ENCODE results near the gene ZNF358. TPM values are rescaled to one million over a fixed set of nuclear protein-coding genes. Genes with fewer than 3 reads are reported as not detected.
A peak's percentile ranks its signal among the peaks of the same experiment; 100 is the strongest.

The ZNF358 gene
- total and polyA plus RNA-seq, 2 of the 13 experiments (the other 11 are each of a cell fraction or from before 2014, with no cell fraction given) = 9.1 to 37.0 TPM

GRCh38 chr19:7554990-7555864, 39.3 kb downstream of the ZNF358 start (continued):
- TF ChIP-seq MTA1 (CRISPR knock-in tag; IDR thresholded peaks at IDR 0.05; ENCODE audit: borderline replicate concordance) = no peak

DNA sequence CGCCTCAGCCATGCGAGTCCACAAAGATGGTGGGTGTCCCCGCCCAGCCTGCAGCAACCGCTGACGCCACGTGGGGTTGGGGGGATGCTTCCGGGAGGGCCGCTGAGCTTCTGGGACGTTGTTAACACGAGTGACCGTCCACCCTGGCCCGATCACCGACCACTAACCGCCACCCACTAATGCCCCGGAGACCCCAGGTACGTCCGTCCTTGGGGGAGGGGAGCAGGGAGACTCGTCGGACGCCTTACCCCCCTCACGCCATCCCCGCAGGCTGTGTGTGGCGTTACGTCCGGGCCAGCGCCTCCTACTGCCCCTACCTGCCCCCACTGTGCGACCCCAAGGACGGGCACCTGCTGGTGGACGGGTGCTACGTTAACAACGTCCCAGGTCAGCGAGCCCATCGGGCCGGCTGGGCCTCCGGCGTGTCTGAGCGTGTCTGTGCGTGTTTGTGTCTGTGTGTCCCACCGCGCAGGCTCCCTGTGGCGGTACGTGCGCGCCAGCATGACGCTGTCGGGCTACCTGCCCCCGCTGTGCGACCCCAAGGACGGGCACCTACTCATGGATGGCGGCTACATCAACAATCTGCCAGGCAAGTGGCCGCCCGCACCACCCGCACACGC, 40.9 kb downstream of the ZNF358 start:
- Histone ChIP-seq H3K36me3 (replicated peaks in 1 of 2; ENCODE audit: control insufficient read depth in 1 of 2, insufficient read depth in 2 of 2, low read length in 2 of 2) (peaks cover 1 to 4% of the 10 kb centered on the region in 2 experiments; a peak in 3 of 5 replicates), H3K9ac (ENCODE audit: insufficient read depth, low read depth, low read length) (no peak overlapping the region), H3K4me1 (ENCODE audit: insufficient read depth, low read length) (no peaks in the 10 kb centered on the region), H3K27me3 (ENCODE audit: control insufficient read depth in 1 of 2, insufficient read depth in 2 of 2, low read length in 2 of 2) (no peaks in the 10 kb centered on the region), H3K4me3 (replicated peaks in 1 of 3; ENCODE audit: insufficient read depth in 1 of 3, low read depth in 2 of 3, low read length in 3 of 3) (no peak overlapping the region), H2AFZ (ENCODE audit: low read length) (no peak overlapping the region), H3K4me2 (ENCODE audit: low read depth, low read length) (no peak overlapping the region), H3K79me2 (ENCODE audit: insufficient read depth, low read length) (no peaks in the 10 kb centered on the region), H4K20me1 (ENCODE audit: insufficient read depth, low read length) (no peaks in the 10 kb centered on the region), H3K27ac (ENCODE audit: extremely low read length, insufficient read depth, low read length) (no peak overlapping the region), H3K9me3 (ENCODE audit: low read length) (no peaks in the 10 kb centered on the region)
- FAIRE-seq (no peak), ATAC-seq (no peak), DNase-seq (ENCODE audit: low spot score) (no peak)
- ChIA-PET POLR2A (no interaction called here), CTCF (ENCODE audit: low intra/inter-chr PET ratio, low total read pairs) (no interaction called here)
- in situ Hi-C loops (cut with HindIII; ENCODE audit: extremely low pct_ligation_motif_present, low pct_unique_long_range_greater_than_20kb) = no loop called here
- intact Hi-C loops (cut with micrococcal nuclease; ENCODE audit: unreplicated experiment) = no loop called here
- no peak for TF ChIP-seq BCL6 (CRISPR knock-in tag; IDR thresholded peaks at IDR 0.05)
- peak; percentile 9 for TF ChIP-seq HNRNPK (IDR thresholded peaks at IDR 0.05; ENCODE audit: low read depth, low read length, poor library complexity, severe bottlenecking)
- peak; percentile 31 for TF ChIP-seq AGO2 (optimal IDR thresholded peaks at IDR 0.05; ENCODE audit: low read depth, low read length)
- WGBS (ENCODE audit: low lambda C conversion rate) = 98% methylated on average over 28 of the region's 54 CpGs
- BruUV-seq (replicated peaks) = no TSS peak

- H3K79me2 ChIP-seq (ENCODE audit: insufficient read depth, low read length) = no peaks in the 10 kb centered on the region
- H4K20me1 ChIP-seq (ENCODE audit: insufficient read depth, low read length) = no peaks in the 10 kb centered on the region
- DNase-seq (ENCODE audit: low spot score) (no peak), ATAC-seq (no peak), FAIRE-seq (no peak)
- in situ Hi-C loops (cut with HindIII; ENCODE audit: extremely low pct_ligation_motif_present, low pct_unique_long_range_greater_than_20kb) (no loop called here), intact Hi-C loops (cut with micrococcal nuclease; ENCODE audit: unreplicated experiment) (no loop called here)
- no peak overlapping the region for H3K9ac ChIP-seq (ENCODE audit: insufficient read depth, low read depth, low read length)
- H3K36me3 ChIP-seq (replicated peaks in 1 of 2; ENCODE audit: control insufficient read depth in 1 of 2, insufficient read depth in 2 of 2, low read length in 2 of 2) = peaks cover 1 to 4% of the 10 kb centered on the region in 2 experiments; a peak in 3 of 5 replicates
- no peaks in the 10 kb centered on the region for H3K9me3 ChIP-seq (ENCODE audit: low read length)
- no peaks in the 10 kb centered on the region for H3K27me3 ChIP-seq (ENCODE audit: control insufficient read depth in 1 of 2, insufficient read depth in 2 of 2, low read length in 2 of 2)
- POLR2A ChIA-PET = no interaction called here
- 90% methylated on average over 14 of the region's 18 CpGs for WGBS (ENCODE audit: low lambda C conversion rate)
- no peak overlapping the region for H3K4me2 ChIP-seq (ENCODE audit: low read depth, low read length)
- H2AFZ ChIP-seq (ENCODE audit: low read length) = no peak overlapping the region
- CTCF ChIA-PET (ENCODE audit: low intra/inter-chr PET ratio, low total read pairs) = no interaction called here
- no peak overlapping the region for H3K27ac ChIP-seq (ENCODE audit: extremely low read length, insufficient read depth, low read length)
- H3K4me1 ChIP-seq (ENCODE audit: insufficient read depth, low read length) = no peaks in the 10 kb centered on the region
- no peak overlapping the region for H3K4me3 ChIP-seq (replicated peaks in 1 of 3; ENCODE audit: insufficient read depth in 1 of 3, low read depth in 2 of 3, low read length in 3 of 3)
- BruUV-seq (replicated peaks) = no TSS peak
- TF ChIP-seq CCAR2 (optimal IDR thresholded peaks at IDR 0.05; ENCODE audit: low read depth, low read length) (no peak), AHR (CRISPR knock-in tag; IDR thresholded peaks at IDR 0.05) (no peak), SMC3 (IDR thresholded peaks at IDR 0.05; ENCODE audit: low read length) (no peak), ZNF800 (CRISPR knock-in tag; IDR thresholded peaks at IDR 0.05) (no peak), ZNF746 (CRISPR knock-in tag; IDR thresholded peaks at IDR 0.05) (no peak)
- TF ChIP-seq, protein P1, sequence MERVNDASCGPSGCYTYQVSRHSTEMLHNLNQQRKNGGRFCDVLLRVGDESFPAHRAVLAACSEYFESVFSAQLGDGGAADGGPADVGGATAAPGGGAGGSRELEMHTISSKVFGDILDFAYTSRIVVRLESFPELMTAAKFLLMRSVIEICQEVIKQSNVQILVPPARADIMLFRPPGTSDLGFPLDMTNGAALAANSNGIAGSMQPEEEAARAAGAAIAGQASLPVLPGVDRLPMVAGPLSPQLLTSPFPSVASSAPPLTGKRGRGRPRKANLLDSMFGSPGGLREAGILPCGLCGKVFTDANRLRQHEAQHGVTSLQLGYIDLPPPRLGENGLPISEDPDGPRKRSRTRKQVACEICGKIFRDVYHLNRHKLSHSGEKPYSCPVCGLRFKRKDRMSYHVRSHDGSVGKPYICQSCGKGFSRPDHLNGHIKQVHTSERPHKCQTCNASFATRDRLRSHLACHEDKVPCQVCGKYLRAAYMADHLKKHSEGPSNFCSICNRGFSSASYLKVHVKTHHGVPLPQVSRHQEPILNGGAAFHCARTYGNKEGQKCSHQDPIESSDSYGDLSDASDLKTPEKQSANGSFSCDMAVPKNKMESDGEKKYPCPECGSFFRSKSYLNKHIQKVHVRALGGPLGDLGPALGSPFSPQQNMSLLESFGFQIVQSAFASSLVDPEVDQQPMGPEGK (CRISPR knock-in tag; IDR thresholded peaks at IDR 0.05) = no peak
These were observed 42.8 kb downstream of the ZNF358 start for GRCh38 chr19:7558667-7559066.

All from HepG2 (cell line).